NCI-H1105 treated with DMSO at 0.1 percent for 48 hours (cell line): ENCODE measurements around the gene ATP10B.

Source experiments
- DNase-seq: peaks from one replicate; lab custom pipeline; 2025; lab: John Stamatoyannopoulos, UW

Gene ATP10B

GRCh38 chr5:160692271-160692670, 159.7 kb downstream of the ATP10B start:
- no peak for DNase-seq

GRCh38 chr5:160685695-160686094, 166.3 kb downstream of the ATP10B start:
- DNase-seq = no peak

GRCh38 chr5:160685219-160685618, 166.8 kb downstream of the ATP10B start:
- no peak for DNase-seq

- no peak for DNase-seq
These were observed 172.3 kb downstream of the ATP10B start for GRCh38 chr5:160679567-160680309.

GRCh38 chr5:160675988-160676387, 176.0 kb downstream of the ATP10B start:
- DNase-seq = no peak

- DNase-seq = no peak
These were observed 177.1 kb downstream of the ATP10B start for GRCh38 chr5:160674901-160675300.

- DNase-seq = no peak
These were observed 179.5 kb downstream of the ATP10B start for GRCh38 chr5:160672521-160672920.

GRCh38 chr5:160668356-160668755, 183.7 kb downstream of the ATP10B start:
- DNase-seq = no peak

GRCh38 chr5:160667160-160667559, 184.9 kb downstream of the ATP10B start:
- DNase-seq = no peak

GRCh38 chr5:160665460-160665859, 186.6 kb downstream of the ATP10B start:
- DNase-seq = no peak

- no peak for DNase-seq
These were observed 191.9 kb downstream of the ATP10B start for GRCh38 chr5:160660132-160660531.

- no peak for DNase-seq
These were observed 194.2 kb downstream of the ATP10B start for GRCh38 chr5:160657622-160658458.

GRCh38 chr5:160657068-160657507, 194.9 kb downstream of the ATP10B start:
- DNase-seq = no peak

- no peak for DNase-seq
These were observed 196.3 kb downstream of the ATP10B start for GRCh38 chr5:160655717-160656116.

GRCh38 chr5:160651692-160652645, 200.0 kb downstream of the ATP10B start:
- DNase-seq = peak; percentile 47

- no peak for DNase-seq
These were observed 202.7 kb downstream of the ATP10B start for GRCh38 chr5:160649304-160649703.

GRCh38 chr5:160646033-160646432, 206.0 kb downstream of the ATP10B start:
- DNase-seq = no peak

GRCh38 chr5:160643616-160644240, 208.3 kb downstream of the ATP10B start:
- DNase-seq = no peak

GRCh38 chr5:160641405-160641804, 210.6 kb downstream of the ATP10B start:
- no peak for DNase-seq

GRCh38 chr5:160640406-160640805, 211.6 kb downstream of the ATP10B start:
- DNase-seq = no peak

GRCh38 chr5:160638161-160638742, 213.8 kb downstream of the ATP10B start:
- no peak for DNase-seq
